ENCODE results near the gene GYS1.
"Not testable (repeated sequence)": the region's sequence is repeated elsewhere in the genome, so short reads cannot be mapped to it uniquely, and the experiment has no call there.

GYS1 gene

GRCh38 chr19:48938256-48938655 is 54.9 kb downstream of the GYS1 start:
- DNase-seq (ENCODE audit: low read depth): no peak

DNA sequence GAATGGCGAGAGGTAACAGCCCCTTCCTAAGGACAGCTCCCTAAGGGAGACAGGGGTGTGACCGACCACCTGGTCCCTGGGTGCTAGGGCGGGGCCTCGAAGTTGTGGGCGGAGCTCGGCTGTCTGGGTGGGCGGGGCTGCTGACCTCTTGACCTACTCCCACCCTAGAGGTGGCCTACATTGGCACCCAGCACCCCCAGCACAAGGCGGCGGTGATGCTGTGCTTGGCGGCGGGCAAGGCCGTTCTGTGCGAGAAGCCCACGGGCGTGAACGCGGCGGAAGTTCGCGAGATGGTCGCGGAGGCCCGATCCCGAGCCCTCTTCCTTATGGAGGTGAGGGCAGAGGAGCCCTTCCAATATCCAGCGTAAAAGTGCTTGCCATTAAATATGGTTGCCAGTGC is 57.2 kb downstream of the GYS1 start:
- no peak for DNase-seq (ENCODE audit: low read depth)

GRCh38 chr19:48934837-48935236 is 58.3 kb downstream of the GYS1 start:
- no peak for DNase-seq (ENCODE audit: low read depth)

DNA sequence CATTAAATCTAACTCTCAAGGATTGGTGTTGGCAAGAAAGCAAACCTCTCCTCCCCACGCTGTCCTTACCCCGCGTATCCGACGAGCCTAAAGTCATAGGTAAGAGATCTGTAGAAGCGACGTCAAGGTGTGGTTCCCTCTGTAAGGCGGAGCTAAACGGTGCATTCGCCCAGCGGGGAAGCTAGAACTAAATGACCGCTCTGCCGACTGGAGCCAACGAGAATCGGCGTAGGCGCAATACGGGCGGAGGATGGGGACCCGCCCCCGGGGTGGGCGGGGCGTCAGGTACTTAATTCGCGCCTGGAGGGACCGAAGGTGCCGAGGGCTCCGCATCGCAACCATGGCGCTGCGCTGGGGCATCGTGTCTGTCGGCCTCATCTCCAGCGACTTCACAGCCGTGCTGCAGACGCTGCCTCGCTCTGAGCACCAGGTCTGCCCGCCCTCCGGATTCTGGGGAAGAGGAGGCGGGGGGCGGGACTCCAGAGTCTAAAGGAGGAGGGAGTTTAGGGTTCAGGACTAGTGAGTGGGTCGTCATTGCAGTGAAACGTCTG is 59.7 kb downstream of the GYS1 start, which contains the start of gene DHDH:
Gene DHDH (plus strand): TSS at position 318 of the 551 bp plus-strand sequence. CDS start 23 bp downstream, at position 341.
- peak; percentile 77 for DNase-seq (ENCODE audit: low read depth)

- no peak for DNase-seq (ENCODE audit: low read depth)
Measured at GRCh38 chr19:48928164-48929025, 64.7 kb downstream of the GYS1 start.

- DNase-seq (ENCODE audit: low read depth): not testable (repeated sequence)
Measured at GRCh38 chr19:48927692-48928091, 65.4 kb downstream of the GYS1 start.

DNA sequence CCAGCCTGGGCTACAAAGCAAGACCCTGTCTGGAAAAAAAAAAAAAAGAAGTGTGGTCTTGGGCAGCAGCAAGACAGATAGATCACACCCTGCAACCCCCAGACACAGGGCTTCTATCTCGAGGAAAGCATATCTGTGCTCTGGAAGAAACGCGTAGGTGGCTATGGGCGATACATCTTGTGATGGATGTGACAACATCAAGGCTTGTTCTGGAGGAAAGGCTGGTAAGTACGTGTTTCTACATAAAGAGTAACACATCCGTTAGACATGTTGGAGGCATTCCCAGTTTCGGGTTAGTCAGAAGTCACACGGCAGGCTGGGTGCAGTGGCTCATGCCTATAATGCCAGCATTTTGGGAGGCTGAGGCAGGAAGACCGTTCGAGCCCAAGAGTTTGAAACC is 66.2 kb downstream of the GYS1 start:
- no peak for DNase-seq (ENCODE audit: low read depth)

GRCh38 chr19:48925890-48926289 is 67.2 kb downstream of the GYS1 start:
- DNase-seq (ENCODE audit: low read depth): not testable (repeated sequence)

GRCh38 chr19:48925240-48925843 is 67.8 kb downstream of the GYS1 start:
- no peak for DNase-seq (ENCODE audit: low read depth)

DNA sequence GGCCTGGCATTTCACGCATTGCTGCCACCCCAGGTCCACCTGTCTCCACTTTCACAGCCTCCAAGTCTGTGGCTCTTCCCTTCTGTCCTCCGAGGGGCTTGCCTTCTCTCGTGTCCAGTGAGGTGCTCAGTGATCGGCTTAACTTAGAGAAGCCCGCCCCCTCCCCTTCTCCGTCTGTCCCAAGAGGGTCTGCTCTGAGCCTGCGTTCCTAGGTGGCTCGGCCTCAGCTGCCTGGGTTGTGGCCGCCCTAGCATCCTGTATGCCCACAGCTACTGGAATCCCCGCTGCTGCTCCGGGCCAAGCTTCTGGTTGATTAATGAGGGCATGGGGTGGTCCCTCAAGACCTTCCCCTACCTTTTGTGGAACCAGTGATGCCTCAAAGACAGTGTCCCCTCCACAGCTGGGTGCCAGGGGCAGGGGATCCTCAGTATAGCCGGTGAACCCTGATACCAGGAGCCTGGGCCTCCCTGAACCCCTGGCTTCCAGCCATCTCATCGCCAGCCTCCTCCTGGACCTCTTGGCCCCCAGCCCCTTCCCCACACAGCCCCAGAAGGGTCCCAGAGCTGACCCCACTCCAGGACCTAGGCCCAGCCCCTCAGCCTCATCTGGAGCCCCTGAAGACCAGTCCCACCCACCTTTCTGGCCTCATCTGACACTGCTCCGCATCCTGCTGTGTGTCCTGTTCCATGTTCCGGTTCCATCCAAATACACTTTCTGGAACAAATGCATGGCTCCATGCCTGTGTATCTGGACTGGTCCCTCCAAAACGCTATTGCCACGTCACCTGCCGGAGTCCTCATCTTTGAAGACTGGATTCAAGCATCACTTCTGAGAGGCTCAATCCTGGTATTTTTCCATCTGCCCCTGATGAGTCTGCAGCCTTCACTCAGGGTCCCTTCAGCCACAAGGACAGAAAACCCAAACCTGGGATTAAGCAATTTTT is 70.3 kb downstream of the GYS1 start:
- DNase-seq (ENCODE audit: low read depth): no peak

GRCh38 chr19:48921721-48922500 is 71.2 kb downstream of the GYS1 start:
- no peak for DNase-seq (ENCODE audit: low read depth)

GRCh38 chr19:48920949-48921348 is 72.2 kb downstream of the GYS1 start:
- no peak for DNase-seq (ENCODE audit: low read depth)

DNA sequence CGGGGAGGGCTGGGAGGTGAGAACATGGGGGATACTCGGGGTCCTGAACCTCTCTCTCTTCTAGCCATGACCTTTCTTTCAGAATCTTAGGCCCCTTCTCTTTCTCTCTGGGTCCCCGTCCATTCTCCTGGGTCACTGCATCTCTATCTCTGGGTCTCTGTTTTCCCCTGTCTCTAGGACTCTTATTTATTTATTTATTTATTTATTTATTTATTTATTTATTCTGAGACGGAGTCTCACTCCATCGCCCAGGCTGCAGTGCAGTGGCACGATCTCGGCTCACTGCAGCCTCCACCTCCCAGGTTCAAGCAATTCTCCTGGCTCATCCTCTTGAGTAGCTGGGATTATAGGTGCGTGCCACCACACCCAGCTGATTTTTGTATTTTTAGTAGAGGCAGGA is 73.8 kb downstream of the GYS1 start:
- DNase-seq (ENCODE audit: low read depth): not testable (repeated sequence)

GRCh38 chr19:48918801-48919247 is 74.3 kb downstream of the GYS1 start:
- no peak for DNase-seq (ENCODE audit: low read depth)

Measured in activated T-cell treated with anti-CD3 and anti-CD28 coated beads for 1 hour (primary cell).